ENCODE results near the gene GSTA2.
"Not testable (repeated sequence)": the region's sequence is repeated elsewhere in the genome, so short reads cannot be mapped to it uniquely, and the experiment has no call there.

GSTA2 gene

GRCh38 chr6:52779237-52779636 is 16.0 kb upstream of the GSTA2 start:
- H3K36me3 Mint-ChIP-seq (ENCODE audit: low read depth), result no peaks in the 10 kb centered on the region
- TF ChIP-seq CTCF (IDR thresholded peaks at IDR 0.05; ENCODE audit: unreplicated experiment in 3 of 3), result no peak
- H3K9me3 Mint-ChIP-seq, result peaks cover 16% of the 10 kb centered on the region
- H3K4me1 Mint-ChIP-seq, result no peaks in the 10 kb centered on the region
- no peaks in the 10 kb centered on the region for H3K27me3 Mint-ChIP-seq (ENCODE audit: low read depth)
- no peak overlapping the region for H3K4me3 Mint-ChIP-seq
- H3K27ac Mint-ChIP-seq, result no peak overlapping the region

- not testable (repeated sequence) for H3K4me3 Mint-ChIP-seq; H3K36me3 Mint-ChIP-seq (ENCODE audit: low read depth); H3K27me3 Mint-ChIP-seq (ENCODE audit: low read depth); H3K27ac Mint-ChIP-seq; H3K4me1 Mint-ChIP-seq
- peaks cover 16% of the 10 kb centered on the region for H3K9me3 Mint-ChIP-seq
Observed at GRCh38 chr6:52776711-52777351, 13.6 kb upstream of the GSTA2 start.

DNA sequence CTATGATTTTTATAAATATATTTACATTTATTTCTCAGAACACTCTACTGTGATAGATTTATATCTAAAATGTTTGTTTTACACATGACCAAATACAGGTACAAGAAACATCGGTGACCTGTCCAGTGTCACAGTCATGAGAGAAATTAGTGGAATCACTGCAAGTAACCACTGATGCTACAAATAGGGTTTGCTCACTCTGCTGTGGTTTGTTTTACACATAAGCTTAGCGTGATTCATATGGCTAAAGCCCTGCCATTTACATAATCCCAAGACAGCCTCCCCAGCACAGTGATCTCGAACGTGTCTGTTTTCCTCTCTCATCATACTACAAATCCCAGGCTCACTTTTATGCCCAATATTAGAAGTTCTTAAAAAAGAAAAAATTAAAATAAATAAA is 6.1 kb upstream of the GSTA2 start:
- not testable (repeated sequence) for H3K9me3 Mint-ChIP-seq, H3K4me3 Mint-ChIP-seq, H3K27ac Mint-ChIP-seq

GRCh38 chr6:52767658-52768057 is 4.4 kb upstream of the GSTA2 start:
- H3K4me3 Mint-ChIP-seq; H3K36me3 Mint-ChIP-seq (ENCODE audit: low read depth); H3K27ac Mint-ChIP-seq; H3K27me3 Mint-ChIP-seq (ENCODE audit: low read depth); H3K9me3 Mint-ChIP-seq; H3K4me1 Mint-ChIP-seq: not testable (repeated sequence)

More for the DNA sequence above, 6.1 kb upstream of the GSTA2 start:
- not testable (repeated sequence) for H3K36me3 Mint-ChIP-seq (ENCODE audit: low read depth); H3K27me3 Mint-ChIP-seq (ENCODE audit: low read depth); H3K4me1 Mint-ChIP-seq

DNA sequence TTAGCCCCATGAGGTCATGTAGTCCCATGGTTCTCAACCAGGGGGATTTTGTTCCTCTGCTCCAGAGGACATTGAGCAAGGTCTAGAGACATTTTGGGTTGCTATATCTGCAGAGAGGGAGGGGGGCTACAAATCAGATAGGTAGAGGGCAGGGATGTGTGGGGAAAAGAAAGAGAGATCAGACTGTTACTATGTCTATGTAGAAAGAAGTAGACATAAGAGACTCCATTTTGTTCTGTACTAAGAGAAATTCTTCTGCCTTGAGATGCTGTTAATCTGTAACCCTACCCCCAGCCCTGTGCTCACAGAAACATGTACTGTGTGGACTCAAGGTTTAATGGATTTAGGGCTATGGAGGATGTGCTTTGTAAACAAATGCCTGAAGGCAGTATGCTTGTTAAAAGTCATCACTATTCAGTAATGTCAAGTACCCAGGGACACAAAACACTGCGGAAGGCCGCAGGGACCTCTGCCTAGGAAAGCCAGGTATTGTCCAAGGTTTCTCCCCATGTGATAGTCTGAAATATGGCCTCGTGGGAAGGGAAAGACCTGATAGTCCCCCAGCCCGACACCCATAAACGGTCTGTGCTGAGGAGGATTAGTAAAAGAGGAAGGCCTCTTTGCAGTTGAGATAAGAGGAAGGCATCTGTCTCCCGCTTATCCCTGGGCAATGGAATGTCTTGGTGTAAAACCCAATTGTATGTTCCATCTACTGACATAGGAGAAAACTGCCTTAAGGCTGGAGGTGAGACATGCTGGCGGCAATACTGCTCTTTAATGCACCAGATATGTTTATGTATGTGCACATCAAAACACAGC is 1.4 kb downstream of the GSTA2 start:
- H3K4me1 Mint-ChIP-seq; H3K36me3 Mint-ChIP-seq (ENCODE audit: low read depth); H3K4me3 Mint-ChIP-seq; H3K27ac Mint-ChIP-seq; H3K27me3 Mint-ChIP-seq (ENCODE audit: low read depth); H3K9me3 Mint-ChIP-seq: not testable (repeated sequence)

GRCh38 chr6:52760105-52760765 is 3.0 kb downstream of the GSTA2 start:
- no peak overlapping the region for H3K4me3 Mint-ChIP-seq
- H3K27me3 Mint-ChIP-seq (ENCODE audit: low read depth), result no peaks in the 10 kb centered on the region

GRCh38 chr6:52759085-52759484 is 4.2 kb downstream of the GSTA2 start:
- H3K27me3 Mint-ChIP-seq (ENCODE audit: low read depth), result no peaks in the 10 kb centered on the region
- H3K9me3 Mint-ChIP-seq, result no peaks in the 10 kb centered on the region
- H3K4me3 Mint-ChIP-seq, result no peak overlapping the region
- no peak overlapping the region for H3K27ac Mint-ChIP-seq
- TF ChIP-seq CTCF (IDR thresholded peaks at IDR 0.05; ENCODE audit: unreplicated experiment in 3 of 3), result no peak
- H3K36me3 Mint-ChIP-seq (ENCODE audit: low read depth), result no peaks in the 10 kb centered on the region
- H3K4me1 Mint-ChIP-seq, result peaks cover 7% of the 10 kb centered on the region

More at GRCh38 chr6:52760105-52760765, 3.0 kb downstream of the GSTA2 start:
- no peaks in the 10 kb centered on the region for H3K9me3 Mint-ChIP-seq
- H3K4me1 Mint-ChIP-seq, result peaks cover 7% of the 10 kb centered on the region
- no peak overlapping the region for H3K27ac Mint-ChIP-seq
- H3K36me3 Mint-ChIP-seq (ENCODE audit: low read depth), result no peaks in the 10 kb centered on the region
- TF ChIP-seq CTCF (IDR thresholded peaks at IDR 0.05; ENCODE audit: unreplicated experiment in 3 of 3), result no peak

DNA sequence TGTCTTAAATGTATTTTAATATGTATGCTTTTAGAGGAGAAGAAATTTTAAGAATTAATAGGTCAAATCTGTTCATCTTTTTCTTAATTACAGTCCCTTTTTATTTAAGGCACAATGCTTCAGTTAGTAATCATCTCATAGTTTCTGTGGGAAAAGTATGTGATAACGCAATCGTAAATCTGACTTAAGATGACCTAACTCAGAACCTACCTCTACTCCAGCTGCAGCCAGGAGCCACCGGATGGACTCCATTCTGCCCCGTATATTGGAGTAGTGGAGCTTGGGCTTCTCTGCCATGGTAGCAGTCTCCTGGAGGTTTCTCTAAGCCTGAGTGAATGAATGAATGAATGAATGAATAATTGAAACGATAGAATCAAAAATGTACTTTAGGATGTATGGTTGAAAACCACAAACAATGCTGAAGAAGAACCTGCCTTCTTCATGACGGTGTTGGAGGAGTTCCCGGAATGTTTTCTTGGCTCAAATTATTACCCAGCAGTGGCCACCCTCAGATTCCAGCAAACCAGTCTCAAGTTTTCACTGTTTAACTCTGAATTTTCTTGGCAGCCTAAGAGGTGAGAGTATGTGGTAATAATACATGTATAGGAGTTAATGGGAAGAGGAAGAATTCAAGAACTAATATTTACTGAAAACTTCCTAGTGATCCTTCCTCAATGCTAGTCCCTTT is 5.5 kb downstream of the GSTA2 start:
- H3K36me3 Mint-ChIP-seq (ENCODE audit: low read depth); H3K9me3 Mint-ChIP-seq; H3K27me3 Mint-ChIP-seq (ENCODE audit: low read depth); H3K4me3 Mint-ChIP-seq; H3K27ac Mint-ChIP-seq; H3K4me1 Mint-ChIP-seq: not testable (repeated sequence)

Data from nephron (organoid).